ENCODE results near the gene APC2. TPM values are rescaled to one million over a fixed set of nuclear protein-coding genes. Genes with fewer than 3 reads are reported as not detected.

The APC2 gene
- total and polyA plus RNA-seq, 9 donors, result under 0.01 to 0.28 (median 0.11) TPM; not detected in 1

GRCh38 chr19:1505012-1505411 lies 55.1 kb downstream of the APC2 start:
- Histone ChIP-seq H3K4me1 (ENCODE audit: insufficient read depth) (peaks cover 2% of the 10 kb centered on the region), H3K27me3 (peaks cover 3% of the 10 kb centered on the region), H3K27ac (no peak overlapping the region), H3K9me3 (no peaks in the 10 kb centered on the region), H3K36me3 (no peaks in the 10 kb centered on the region), H3K4me3 (no peak overlapping the region)
- intact Hi-C loops (cut with DNase I), result no loop called here
- TF ChIP-seq CTCF (IDR thresholded peaks at IDR 0.05) (no peak), EP300 (IDR thresholded peaks at IDR 0.05) (no peak), POLR2A (IDR thresholded peaks at IDR 0.05) (no peak)
- 50 to 67% (median 58%) methylated on average over 8 of the region's 8 CpGs for WGBS, 3 donors
- no peak for DNase-seq

GRCh38 chr19:1505991-1506881 lies 56.3 kb downstream of the APC2 start:
- peak in 3 of 5 donors; percentile 16 to 49 (median 31) for DNase-seq
- intact Hi-C loops (cut with DNase I), result no loop called here
- no peak overlapping the region for H3K27ac ChIP-seq
- WGBS, 3 donors, result 82 to 87% (median 83%) methylated on average over 44 to 45 of the region's 45 CpGs
- H3K4me3 ChIP-seq, result no peak overlapping the region
- peaks cover 3% of the 10 kb centered on the region for H3K27me3 ChIP-seq
- H3K36me3 ChIP-seq, result no peaks in the 10 kb centered on the region
- no peaks in the 10 kb centered on the region for H3K9me3 ChIP-seq
- H3K4me1 ChIP-seq (ENCODE audit: insufficient read depth), result peaks cover 2% of the 10 kb centered on the region
- TF ChIP-seq POLR2A (IDR thresholded peaks at IDR 0.05), result no peak

- DNase-seq, result peak in 4 of 5 donors; percentile 29 to 62 (median 47)
- H3K4me1 ChIP-seq (ENCODE audit: insufficient read depth), result peaks cover 2% of the 10 kb centered on the region
- H3K9me3 ChIP-seq, result no peaks in the 10 kb centered on the region
- peak overlapping the region; percentile 38 for H3K4me3 ChIP-seq
- H3K27me3 ChIP-seq, result peaks cover 3% of the 10 kb centered on the region
- H3K27ac ChIP-seq, result peak overlapping the region in 1 of 2 donors; percentile 87
- no peaks in the 10 kb centered on the region for H3K36me3 ChIP-seq
- 42 to 55% (median 48%) methylated on average over 23 of the region's 23 CpGs for WGBS, 3 donors
- intact Hi-C loops (cut with DNase I), result no loop called here
- TF ChIP-seq EP300 (IDR thresholded peaks at IDR 0.05) (no peak), POLR2A (IDR thresholded peaks at IDR 0.05) (no peak), CTCF (IDR thresholded peaks at IDR 0.05) (no peak)
Measured at GRCh38 chr19:1507192-1507660, 57.3 kb downstream of the APC2 start.

- peak; percentile 94 to 96 (median 95) for DNase-seq
- intact Hi-C loops (cut with DNase I), result no loop called here
- Histone ChIP-seq H3K27ac (peak overlapping the region; percentile 17 to 87), H3K36me3 (no peaks in the 10 kb centered on the region), H3K4me3 (peak overlapping the region; percentile 38), H3K9me3 (no peaks in the 10 kb centered on the region), H3K27me3 (peaks cover 3% of the 10 kb centered on the region), H3K4me1 (ENCODE audit: insufficient read depth) (peaks cover 2% of the 10 kb centered on the region)
- WGBS, 3 donors, result 0 to 1% (median 0%) methylated on average over 41 to 46 of the region's 46 CpGs
- TF ChIP-seq CTCF (IDR thresholded peaks at IDR 0.05) (no peak), POLR2A (IDR thresholded peaks at IDR 0.05) (no peak), EP300 (IDR thresholded peaks at IDR 0.05) (peak; percentile 69)
Measured at GRCh38 chr19:1507763-1508506, 58.0 kb downstream of the APC2 start.

Measured in ovary (tissue), 9 donors.